SK-N-SH (cell line): ENCODE measurements around the gene CDKAL1. TPM values are rescaled to one million over a fixed set of nuclear protein-coding genes. Genes with fewer than 3 reads are reported as not detected.
"Not testable (repeated sequence)": the region's sequence is repeated elsewhere in the genome, so short reads cannot be mapped to it uniquely, and the experiment has no call there.

Source experiments
- CTCF ChIA-PET: fragments of 300-600, 350-600 bp; formaldehyde crosslinking; extraction: SDS; loops from one replicate; lab custom pipeline; 2021; lab: Yijun Ruan, JAX
- POLR2A ChIA-PET: fragments of 350-600 bp; sonication (Branson Sonifier 250); formaldehyde crosslinking; extraction: SDS; loops from one replicate; lab custom pipeline; 2020; ENCODE audit warnings: antibody characterized with exemption, inconsistent platforms; lab: Yijun Ruan, JAX
- DNase-seq: peaks from one replicate; pipeline ENCODE4 v3.0.0; 2012
- H2AFZ ChIP-seq: fragments of 200-600 bp; sonication (generic); 2 replicates; pipeline ENCODE4 v1.8.1; 2016; ENCODE audit warnings: antibody characterized with exemption, mild to moderate bottlenecking, low read depth
- H3F3A ChIP-seq: fragments of 200-600 bp; sonication (generic); replicated peaks from 2 replicates; pipeline ENCODE3; 2016; ENCODE audit warnings: antibody characterized with exemption, mild to moderate bottlenecking; ENCODE audit not compliant: insufficient read depth
- H3K27ac ChIP-seq, 2 experiments: fragments of 200-500 bp in 1 of 2; fragments of 200-600 bp in 1 of 2; sonication (Bioruptor generic) in 1 of 2; sonication (generic), shearing (Covaris generic) in 1 of 2; 2 replicates each; pipeline versions ENCODE4 v1.5.1 to v1.6.1; 2014 to 2016; ENCODE audit warnings: low read depth in 2 of 2, inconsistent platforms in 1 of 2, low read length in 1 of 2, mild to moderate bottlenecking in 1 of 2, mixed read lengths in 1 of 2
- H3K27me3 ChIP-seq: fragments of 200-600 bp; sonication (generic), shearing (Covaris generic); 2 replicates; pipeline ENCODE4 v1.6.1; 2016; ENCODE audit warnings: mixed run types; ENCODE audit not compliant: insufficient read depth
- H3K36me3 ChIP-seq, 2 experiments: fragments of 200-500 bp in 1 of 2; fragments of 200-600 bp in 1 of 2; sonication (Bioruptor generic) in 1 of 2; sonication (generic) in 1 of 2; replicated peaks in 1 of 2; 2 replicates each; pipeline versions ENCODE3 to v1.5.1; 2014 to 2016; ENCODE audit warnings: low read length in 1 of 2, mild to moderate bottlenecking in 1 of 2; ENCODE audit not compliant: insufficient read depth in 2 of 2, control insufficient read depth in 1 of 2
- H3K4me1 ChIP-seq, 2 experiments: fragments of 200-500 bp in 1 of 2; fragments of 200-600 bp in 1 of 2; sonication (Bioruptor generic) in 1 of 2; sonication (generic), shearing (Covaris generic) in 1 of 2; 2 replicates each; pipeline versions ENCODE4 v1.5.1 to v1.6.1; 2014 to 2016; ENCODE audit warnings: low read depth in 1 of 2, low read length in 1 of 2, mixed run types in 1 of 2; ENCODE audit not compliant: insufficient read depth in 2 of 2, control insufficient read depth in 1 of 2
- H3K4me2 ChIP-seq: fragments of 200-600 bp; sonication (generic), shearing (Covaris generic); 2 replicates; pipeline ENCODE4 v1.6.1; 2017; ENCODE audit warnings: mixed run types
- H3K4me3 ChIP-seq, 2 experiments: fragments of 200-500 bp in 1 of 2; fragments of 200-600 bp in 1 of 2; sonication (Bioruptor generic) in 1 of 2; sonication (generic), shearing (Covaris generic) in 1 of 2; 2 replicates each; pipeline versions ENCODE4 v1.5.1 to v1.8.1; 2014 to 2016; ENCODE audit warnings: low read depth in 2 of 2, inconsistent platforms in 1 of 2, low read length in 1 of 2, mild to moderate bottlenecking in 1 of 2, mixed read lengths in 1 of 2, moderate library complexity in 1 of 2
- H3K79me2 ChIP-seq: fragments of 200-600 bp; sonication (generic); 2 replicates; pipeline ENCODE4 v1.8.1; 2017; ENCODE audit warnings: mild to moderate bottlenecking; ENCODE audit not compliant: insufficient read depth
- H3K9ac ChIP-seq: fragments of 200-600 bp; sonication (generic); 2 replicates; pipeline ENCODE4 v1.6.1; 2017; ENCODE audit warnings: mixed run types
- H3K9me2 ChIP-seq: fragments of 200-600 bp; sonication (generic); 2 replicates; pipeline ENCODE4 v1.6.1; 2017; ENCODE audit warnings: mixed run types
- H3K9me3 ChIP-seq: fragments of 200-600 bp; sonication (generic); 2 replicates; pipeline ENCODE4 v1.6.1; 2017; ENCODE audit warnings: mixed run types, mild to moderate bottlenecking, moderate library complexity
- H4K20me1 ChIP-seq: fragments of 200-600 bp; sonication (generic); 2 replicates; pipeline ENCODE4 v1.6.1; 2017; ENCODE audit warnings: mild to moderate bottlenecking, mixed run types; ENCODE audit not compliant: insufficient read depth
- EP300 ChIP-seq, 2 experiments: IDR thresholded peaks; 2 replicates each; pipeline versions ENCODE4 v1.4.0 to v1.6.1; 2012; ENCODE audit warnings: borderline replicate concordance in 1 of 2, low read depth in 1 of 2, low read length in 1 of 2
- EZH2phosphoT487 ChIP-seq: fragments of 200-600 bp; sonication (generic); IDR thresholded peaks from 2 replicates; pipeline ENCODE4 v1.6.1; 2017; ENCODE audit warnings: low read depth, mixed run types, mild to moderate bottlenecking, antibody characterized with exemption, moderate library complexity, borderline replicate concordance
- FOXM1 ChIP-seq: IDR thresholded peaks from 2 replicates; pipeline ENCODE4 v1.4.0; 2012; ENCODE audit warnings: low read depth, mild to moderate bottlenecking
- JUND ChIP-seq: IDR thresholded peaks from 2 replicates; pipeline ENCODE4 v1.4.0; 2012
- MAX ChIP-seq: IDR thresholded peaks from 2 replicates; pipeline ENCODE4 v1.4.0; 2012; ENCODE audit warnings: low read depth
- PBX3 ChIP-seq: IDR thresholded peaks from 2 replicates; pipeline ENCODE4; 2012
- POLR2AphosphoS5 ChIP-seq: IDR thresholded peaks from 2 replicates; pipeline ENCODE4 v1.6.1; 2012; ENCODE audit warnings: low read depth, low read length
- RCOR1 ChIP-seq: fragments of 150-350 bp; IDR thresholded peaks from 2 replicates; pipeline ENCODE4 v1.6.1; 2017; ENCODE audit warnings: antibody characterized with exemption, low read length
- WGBS: methylation state at CpG from one replicate; pipeline ENCODE4 v1.1.6; 2017; ENCODE audit warnings: low lambda C conversion rate; 5-methylcytosine and 5-hydroxymethylcytosine counted together
- polyA plus RNA-seq, 3 experiments: library from polyadenylated mRNA; depleted of rRNA; stranded (reverse); fragments of >200 nt; gene quantifications; 2 replicates each; pipeline ENCODE4 v1.2.3, GENCODE V29; 2012

Gene CDKAL1
- polyA plus RNA-seq, 1 of the 3 experiments (the other 2 are of a cell fraction) = 2.6 TPM

- peaks cover 4% of the 10 kb centered on the region for H3K79me2 ChIP-seq
These were observed 113.3 kb downstream of the CDKAL1 start for GRCh38 chr6:20647585-20647984.

GRCh38 chr6:20649696-20650470 is 115.6 kb downstream of the CDKAL1 start:
- H3K36me3 ChIP-seq, H3K4me1 ChIP-seq, H3K4me3 ChIP-seq, H3K27ac ChIP-seq, H4K20me1 ChIP-seq, H3K9ac ChIP-seq, H3K9me2 ChIP-seq, H3F3A ChIP-seq, CTCF ChIA-PET, H3K9me3 ChIP-seq, DNase-seq, H3K27me3 ChIP-seq, H3K4me2 ChIP-seq, POLR2A ChIA-PET, H2AFZ ChIP-seq: not testable (repeated sequence)
- peaks cover 12% of the 10 kb centered on the region for H3K79me2 ChIP-seq
- 97% methylated on average over 7 of the region's 7 CpGs for WGBS

More at GRCh38 chr6:20647585-20647984, 113.3 kb downstream of the CDKAL1 start:
- TF ChIP-seq JUND (no peak), FOXM1 (no peak), EP300 (IDR thresholded peaks at IDR 0.05; ENCODE audit: borderline replicate concordance in 1 of 2, low read depth in 1 of 2, low read length in 1 of 2) (no peak), MAX (no peak), RCOR1 (no peak), EZH2phosphoT487 (no peak), PBX3 (0 out of 2 replicates have a peak, but pooled peaks have one; percentile 26), POLR2AphosphoS5 (no peak)
- H3K9me3 ChIP-seq = no peaks in the 10 kb centered on the region
- CTCF ChIA-PET = no interaction called here
- no peak overlapping the region for H3K4me3 ChIP-seq
- H3K36me3 ChIP-seq = peaks cover 0 to 4% of the 10 kb centered on the region in 2 experiments
- H3K27me3 ChIP-seq = no peaks in the 10 kb centered on the region
- H2AFZ ChIP-seq = no peak overlapping the region
- H3K4me1 ChIP-seq = peaks cover 0 to 7% of the 10 kb centered on the region in 2 experiments; a peak in 1 of 4 replicates
- no peaks in the 10 kb centered on the region for H4K20me1 ChIP-seq
- POLR2A ChIA-PET = no interaction called here
- H3K9ac ChIP-seq = no peak overlapping the region
- no peak for DNase-seq
- 100% methylated on average over 1 of the region's 1 CpG for WGBS
- H3K9me2 ChIP-seq = no peaks in the 10 kb centered on the region
- no peaks in the 10 kb centered on the region for H3F3A ChIP-seq
- no peak overlapping the region for H3K4me2 ChIP-seq
- no peak overlapping the region for H3K27ac ChIP-seq
